HUES64 (cell line): ENCODE results near the gene KRTAP20-3. TPM values are rescaled to one million over a fixed set of nuclear protein-coding genes. Genes with fewer than 3 reads are reported as not detected.

Experiments
- H3K27ac ChIP-seq: 2 replicates; pipeline ENCODE4 v1.7.0; 2013; ENCODE audit warnings: low read depth, low read length, inconsistent platforms
- H3K27me3 ChIP-seq: 2 replicates; pipeline ENCODE4 v1.6.1; 2013; ENCODE audit warnings: mild to moderate bottlenecking, low read length; ENCODE audit not compliant: insufficient read depth
- H3K36me3 ChIP-seq: 2 replicates; pipeline ENCODE4 v1.6.1; 2013; ENCODE audit warnings: mild to moderate bottlenecking, low read length; ENCODE audit not compliant: insufficient read depth
- H3K4me1 ChIP-seq: 2 replicates; pipeline ENCODE4 v1.6.1; 2013; ENCODE audit warnings: mild to moderate bottlenecking, low read length, moderate library complexity; ENCODE audit not compliant: insufficient read depth
- H3K4me3 ChIP-seq: 2 replicates; pipeline ENCODE4 v1.5.1; 2013; ENCODE audit warnings: mild to moderate bottlenecking, low read length, moderate library complexity
- H3K9ac ChIP-seq: 2 replicates; pipeline ENCODE4 v1.6.1; 2013; ENCODE audit warnings: mild to moderate bottlenecking, low read depth, low read length
- H3K9me3 ChIP-seq: 2 replicates; pipeline ENCODE4 v1.6.1; 2013; ENCODE audit warnings: low read depth, low read length; ENCODE audit not compliant: insufficient read depth
- WGBS: fragments of 150-250, 120-280 bp; methylation state at CpG from one replicate; pipeline ENCODE4 v1.1.7; 2013; ENCODE audit warnings: missing lambda C conversion rate; 5-methylcytosine and 5-hydroxymethylcytosine counted together
- polyA plus RNA-seq, 2 experiments: library from polyadenylated mRNA; stranded (reverse); fragments of 50-300 nt; gene quantifications; one replicate each; pipeline ENCODE4 v1.2.3, GENCODE V29; 2013

The KRTAP20-3 gene
- not detected for polyA plus RNA-seq (2013, experiment 1 of 2)
- not detected for polyA plus RNA-seq (2013, experiment 2 of 2)

DNA sequence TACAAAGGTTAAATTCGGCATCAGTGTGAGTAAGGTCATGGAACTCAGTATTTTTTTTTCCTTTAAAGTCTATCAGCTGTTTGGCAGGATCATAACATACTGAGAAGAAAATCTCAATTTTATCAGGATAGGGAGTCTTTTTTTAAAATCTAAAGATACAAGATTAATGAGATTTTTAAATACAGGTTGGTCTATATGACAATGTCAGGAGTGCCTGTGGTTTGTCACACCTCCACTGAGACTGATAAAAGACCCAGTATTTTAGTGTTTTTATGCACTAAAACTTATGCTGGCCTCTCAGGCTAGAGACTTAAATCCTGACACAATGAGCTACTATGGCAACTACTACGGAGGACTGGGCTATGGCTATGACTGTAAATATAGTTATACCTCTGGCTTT lies at the start of gene KRTAP20-3:
KRTAP20-3 (plus strand) TSS at position 301 of the 400 bp plus-strand sequence.
- no peak within 1 kb of the TSS for H3K4me3 ChIP-seq
- no peaks in the 10 kb centered on the region for H3K4me1 ChIP-seq
- no peak within 1 kb of the TSS for H3K9ac ChIP-seq
- H3K27me3 ChIP-seq: no peaks in the 10 kb centered on the region
- 85% methylated on average over 2 of the region's 2 CpGs for WGBS
- no peaks in the 10 kb centered on the region for H3K9me3 ChIP-seq
- no peak within 1 kb of the TSS for H3K27ac ChIP-seq
- H3K36me3 ChIP-seq: no peaks in the 10 kb centered on the region

DNA sequence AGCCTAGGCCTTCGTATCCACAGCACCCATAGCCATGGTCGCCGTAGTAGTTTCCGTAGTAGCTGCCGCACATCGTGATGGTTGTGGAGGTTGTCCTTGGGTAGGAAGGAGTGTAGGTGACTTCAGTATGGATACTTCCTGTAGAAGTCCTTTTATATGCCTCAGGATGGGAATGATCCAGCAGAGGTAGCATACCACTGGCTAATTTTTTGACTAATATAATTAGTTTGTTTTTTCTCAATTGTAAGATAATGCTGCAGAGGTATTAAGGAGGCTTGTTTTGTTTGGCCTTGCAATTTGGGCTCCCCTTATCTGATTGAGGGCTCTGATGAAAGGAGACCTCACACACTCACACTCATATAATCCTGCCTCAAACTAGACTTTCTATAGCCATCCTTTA lies 43.9 kb upstream of the KRTAP20-3 start, which contains the start of gene KRTAP6-2:
KRTAP6-2 (minus strand) TSS at position 101 of the 400 bp plus-strand sequence; CDS start at position 73, 28 bp downstream.
- Histone ChIP-seq H3K27ac (no peak within 1 kb of the TSS), H3K4me1 (no peaks in the 10 kb centered on the region), H3K36me3 (no peaks in the 10 kb centered on the region), H3K27me3 (no peaks in the 10 kb centered on the region), H3K9me3 (no peaks in the 10 kb centered on the region), H3K9ac (no peak within 1 kb of the TSS), H3K4me3 (no peak within 1 kb of the TSS)
- 97% methylated on average over 6 of the region's 6 CpGs for WGBS

DNA sequence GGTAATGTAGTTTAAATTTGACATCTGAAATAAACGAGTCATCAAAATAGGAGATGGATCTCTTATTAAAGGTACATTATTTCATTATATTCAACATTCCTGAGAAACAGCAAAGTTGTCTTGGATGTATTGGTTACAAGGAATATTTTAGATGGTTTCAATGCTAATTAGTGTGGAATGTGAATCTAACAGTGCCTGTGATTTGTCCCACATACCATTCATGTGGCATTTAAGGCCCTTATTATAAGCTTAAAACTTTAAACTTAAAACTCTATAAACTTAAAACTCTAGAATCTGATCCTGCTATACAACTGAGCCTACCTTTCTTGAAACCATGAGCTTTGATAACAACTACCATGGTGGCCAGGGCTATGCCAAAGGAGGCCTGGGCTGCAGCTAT lies 41.9 kb upstream of the KRTAP20-3 start, which contains the start of gene KRTAP22-1:
KRTAP22-1 (plus strand) TSS at position 301 of the 400 bp plus-strand sequence.
- H3K4me1 ChIP-seq: no peaks in the 10 kb centered on the region
- no CpG with 5 or more reads among the region's 1 CpG for WGBS
- no peak within 1 kb of the TSS for H3K4me3 ChIP-seq
- no peaks in the 10 kb centered on the region for H3K27me3 ChIP-seq
- H3K36me3 ChIP-seq: no peaks in the 10 kb centered on the region
- H3K27ac ChIP-seq: no peak within 1 kb of the TSS
- H3K9me3 ChIP-seq: no peaks in the 10 kb centered on the region
- H3K9ac ChIP-seq: no peak within 1 kb of the TSS

DNA sequence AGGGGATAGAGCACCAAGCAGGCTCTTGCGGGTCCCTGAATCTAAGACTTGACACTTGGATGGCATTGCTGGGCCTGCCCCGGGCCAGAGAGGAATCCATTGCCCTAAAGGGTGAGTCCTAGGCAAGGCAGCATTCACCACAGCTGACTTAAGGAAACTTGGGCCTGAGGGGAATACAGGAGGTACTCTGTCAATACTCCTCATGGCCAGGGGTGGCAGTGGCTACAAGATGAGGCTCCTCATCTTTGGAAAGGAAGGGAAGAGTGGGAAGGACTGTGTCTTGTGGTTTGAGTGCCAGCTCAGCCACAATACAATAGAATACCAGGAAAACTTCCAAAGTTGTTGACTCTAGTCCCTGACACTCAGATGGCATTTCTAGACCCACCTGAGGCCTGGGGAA lies 36.7 kb upstream of the KRTAP20-3 start:
- no peak overlapping the region for H3K9ac ChIP-seq

DNA sequence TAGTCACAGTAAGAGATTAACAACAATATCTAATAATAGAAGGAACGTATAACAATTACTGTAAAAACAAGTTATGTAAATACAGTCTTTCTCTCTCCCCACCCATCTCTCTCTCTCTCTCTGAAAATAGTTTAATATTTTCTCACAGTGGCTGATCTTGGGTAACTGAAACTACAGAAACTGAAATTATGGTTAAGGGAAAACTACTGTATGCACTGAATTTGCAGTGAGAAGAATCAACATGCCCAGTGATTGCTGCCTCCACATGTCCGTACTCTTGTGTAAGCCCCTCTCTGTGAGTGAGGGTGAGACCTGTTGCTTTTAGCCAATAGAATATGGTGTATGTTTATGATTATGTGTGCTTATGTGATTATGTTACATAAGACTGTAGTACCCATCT lies 30.5 kb upstream of the KRTAP20-3 start:
- WGBS: 91% methylated on average over 1 of the region's 2 CpGs

More for the DNA sequence above, 36.7 kb upstream of the KRTAP20-3 start:
- H3K27ac ChIP-seq: no peak overlapping the region
- no peaks in the 10 kb centered on the region for H3K9me3 ChIP-seq
- H3K4me3 ChIP-seq: no peak overlapping the region
- H3K36me3 ChIP-seq: no peaks in the 10 kb centered on the region
- H3K27me3 ChIP-seq: no peaks in the 10 kb centered on the region
- H3K4me1 ChIP-seq: no peaks in the 10 kb centered on the region
- WGBS: 89% methylated on average over 2 of the region's 2 CpGs

DNA sequence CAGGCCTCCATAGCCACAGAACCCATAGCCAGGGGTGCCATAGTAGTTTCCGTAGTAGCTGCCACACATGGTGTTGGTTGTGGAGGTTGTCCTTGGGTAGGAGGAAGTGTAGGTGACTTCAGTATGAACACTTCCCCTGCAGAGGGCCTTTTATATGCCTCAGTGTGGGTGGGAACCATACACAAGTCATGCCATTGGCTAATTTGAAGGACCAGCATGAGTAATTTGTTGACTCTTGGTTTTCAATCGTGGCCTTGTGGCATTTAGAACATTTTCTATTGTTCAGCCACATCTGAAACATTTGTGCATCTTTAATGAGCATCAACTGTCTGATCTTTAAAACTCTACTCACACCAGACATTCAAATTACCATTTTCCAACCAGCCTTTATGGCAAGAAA lies 28.8 kb upstream of the KRTAP20-3 start, which contains the start of gene KRTAP6-1:
KRTAP6-1 (minus strand) TSS at position 95 of the 400 bp plus-strand sequence; CDS start at position 69, 26 bp downstream.
- WGBS: 78% methylated on average over 2 of the region's 2 CpGs
- Histone ChIP-seq H3K27me3 (no peaks in the 10 kb centered on the region), H3K4me1 (no peaks in the 10 kb centered on the region), H3K9me3 (no peaks in the 10 kb centered on the region), H3K27ac (no peak within 1 kb of the TSS), H3K36me3 (no peaks in the 10 kb centered on the region), H3K9ac (no peak within 1 kb of the TSS), H3K4me3 (no peak within 1 kb of the TSS)

More for the DNA sequence above, 30.5 kb upstream of the KRTAP20-3 start:
- H3K9me3 ChIP-seq: no peaks in the 10 kb centered on the region
- H3K27me3 ChIP-seq: no peaks in the 10 kb centered on the region
- no peaks in the 10 kb centered on the region for H3K36me3 ChIP-seq
- H3K4me3 ChIP-seq: no peak overlapping the region
- no peak overlapping the region for H3K9ac ChIP-seq
- no peak overlapping the region for H3K27ac ChIP-seq
- no peaks in the 10 kb centered on the region for H3K4me1 ChIP-seq

DNA sequence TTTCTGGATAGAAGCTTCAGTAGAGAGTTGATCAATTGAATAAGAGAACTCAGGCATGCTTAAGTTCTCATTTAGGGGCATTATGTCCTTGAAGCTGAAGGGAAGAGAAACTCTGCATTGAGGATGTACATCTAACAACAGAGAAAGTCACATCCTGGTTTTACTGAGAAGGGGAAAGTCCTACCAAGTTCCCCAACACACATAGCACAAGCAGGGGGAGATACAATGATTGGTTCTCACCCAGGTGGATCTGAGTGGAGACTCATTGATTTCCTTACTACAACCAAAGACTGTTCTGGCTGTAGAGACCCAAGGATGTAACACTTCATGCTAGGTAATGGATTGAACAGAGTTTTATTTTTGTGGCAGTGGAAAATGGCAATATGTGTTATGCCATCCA lies 27.5 kb upstream of the KRTAP20-3 start:
- Histone ChIP-seq H3K27me3 (no peaks in the 10 kb centered on the region), H3K27ac (no peak overlapping the region), H3K9ac (no peak overlapping the region), H3K4me1 (no peaks in the 10 kb centered on the region), H3K9me3 (no peaks in the 10 kb centered on the region), H3K4me3 (no peak overlapping the region), H3K36me3 (no peaks in the 10 kb centered on the region)

DNA sequence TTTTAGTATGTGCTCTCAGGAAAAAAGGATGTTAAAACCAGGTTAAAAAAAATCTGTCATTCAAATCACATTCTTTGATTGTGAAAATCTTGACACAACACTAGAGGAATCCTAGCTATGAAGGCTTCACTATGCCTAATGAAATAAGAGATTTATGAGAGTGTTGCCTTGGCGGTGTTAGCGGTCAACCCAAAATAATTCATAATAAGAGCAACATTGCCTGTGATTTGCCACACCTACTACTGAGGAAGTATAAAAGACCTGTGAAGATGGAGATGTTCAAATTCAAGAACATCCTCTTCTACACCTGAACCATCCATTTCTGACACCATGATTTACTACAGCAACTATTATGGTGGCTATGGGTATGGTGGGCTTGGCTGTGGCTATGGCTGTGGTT lies 26.5 kb upstream of the KRTAP20-3 start, which contains the start of gene KRTAP20-1:
KRTAP20-1 (plus strand) TSS at position 301 of the 400 bp plus-strand sequence; CDS start at position 331, 30 bp downstream.
- Histone ChIP-seq H3K9ac (no peak within 1 kb of the TSS), H3K27ac (no peak within 1 kb of the TSS), H3K4me3 (no peak within 1 kb of the TSS), H3K9me3 (no peaks in the 10 kb centered on the region), H3K36me3 (no peaks in the 10 kb centered on the region), H3K4me1 (no peaks in the 10 kb centered on the region), H3K27me3 (no peaks in the 10 kb centered on the region)
- WGBS: no CpG with 5 or more reads among the region's 2 CpGs

DNA sequence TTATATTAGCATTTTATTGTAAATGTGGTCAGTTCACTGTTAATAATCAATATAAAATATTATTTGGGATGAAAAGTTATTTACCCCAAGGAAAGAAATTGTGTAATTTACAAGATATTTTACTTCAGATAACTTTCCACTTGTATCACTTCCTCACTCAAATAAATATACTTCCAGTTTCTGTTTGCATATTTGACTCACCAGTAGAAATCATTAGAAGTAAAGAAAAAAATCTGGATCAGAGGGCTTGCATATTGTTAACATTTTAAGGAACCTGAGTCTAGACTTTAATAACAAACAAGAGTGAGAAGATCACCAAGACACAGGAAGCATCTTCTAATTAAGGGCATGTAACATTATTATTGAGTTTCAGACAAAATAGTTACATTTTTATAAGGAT lies 22.6 kb upstream of the KRTAP20-3 start:
- Histone ChIP-seq H3K9ac (no peak overlapping the region), H3K36me3 (no peaks in the 10 kb centered on the region), H3K4me1 (no peaks in the 10 kb centered on the region), H3K27me3 (no peaks in the 10 kb centered on the region), H3K27ac (no peak overlapping the region), H3K9me3 (0 out of 2 replicates have a peak, but pooled peaks cover 3% of the 10 kb centered on the region), H3K4me3 (no peak overlapping the region)

DNA sequence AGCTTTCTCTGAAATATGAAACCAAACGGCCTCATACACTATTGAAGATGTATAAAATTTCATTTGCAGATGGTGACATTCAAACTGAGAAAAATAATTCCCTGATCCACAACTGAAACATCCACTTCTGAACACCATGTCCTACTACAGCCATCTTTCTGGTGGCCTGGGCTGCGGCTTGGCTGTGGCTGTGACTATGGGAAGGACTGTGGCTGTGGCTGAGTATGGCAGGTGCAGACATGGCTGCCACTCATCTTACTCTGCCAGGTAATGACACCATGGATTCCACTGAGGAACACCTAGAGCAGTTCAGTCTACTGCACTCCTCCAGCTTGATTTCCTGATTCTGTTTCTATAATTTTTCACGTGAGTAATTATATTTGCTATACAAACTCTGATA lies 22.1 kb upstream of the KRTAP20-3 start, which contains the start of gene KRTAP20-4:
KRTAP20-4 (plus strand) TSS at position 106 of the 400 bp plus-strand sequence.
- Histone ChIP-seq H3K4me3 (no peak within 1 kb of the TSS), H3K4me1 (no peaks in the 10 kb centered on the region), H3K27ac (no peak within 1 kb of the TSS), H3K36me3 (no peaks in the 10 kb centered on the region), H3K9me3 (0 out of 2 replicates have a peak, but pooled peaks cover 5% of the 10 kb centered on the region), H3K9ac (no peak within 1 kb of the TSS), H3K27me3 (no peaks in the 10 kb centered on the region)
- 91% methylated on average over 3 of the region's 3 CpGs for WGBS

DNA sequence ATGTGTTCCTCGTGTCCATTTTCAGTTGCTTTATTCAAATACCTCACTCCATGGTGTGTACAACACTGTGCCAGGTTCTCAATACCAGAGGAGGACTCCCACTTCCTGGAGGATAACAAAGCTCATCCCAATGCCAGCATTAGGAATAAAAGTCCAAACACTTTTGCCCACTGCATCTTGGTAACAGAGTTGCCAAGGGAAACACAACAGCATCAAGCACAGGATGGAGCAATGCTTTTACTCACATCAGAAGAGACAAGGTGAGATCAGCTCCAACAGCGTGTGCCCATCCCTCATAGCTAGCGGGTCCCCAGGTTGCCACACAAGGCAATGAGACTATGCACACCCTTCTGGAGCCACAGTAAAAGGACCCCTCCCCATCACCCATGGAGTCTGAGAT lies 19.3 kb upstream of the KRTAP20-3 start:
- H3K4me3 ChIP-seq: no peak overlapping the region
- no peaks in the 10 kb centered on the region for H3K27me3 ChIP-seq
- H3K9me3 ChIP-seq: peaks cover 5% of the 10 kb centered on the region; the same call in 1 of the 2 replicates
- no peaks in the 10 kb centered on the region for H3K36me3 ChIP-seq
- H3K27ac ChIP-seq: no peak overlapping the region
- no peaks in the 10 kb centered on the region for H3K4me1 ChIP-seq
- H3K9ac ChIP-seq: no peak overlapping the region
- WGBS: 94% methylated on average over 3 of the region's 3 CpGs
